Posterior vena cava (tissue), 2 donors: Measurements from ENCODE around the gene ADIPOQ. TPM values are rescaled to one million over a fixed set of nuclear protein-coding genes. Genes with fewer than 3 reads are reported as not detected.
"Not testable (repeated sequence)": the region's sequence is repeated elsewhere in the genome, so short reads cannot be mapped to it uniquely, and the experiment has no call there.

Experiments used
- DNase-seq: peaks from one replicate; pipeline ENCODE4 v3.0.0-alpha.2; 2020; ENCODE audit warnings: low spot score
- intact Hi-C, 2 donors: fragments of 100-400 bp; cut with DNase I; formaldehyde crosslinking; loops; one replicate each; pipeline versions ENCODE4 v1.14.1 to v1.14.2; 2022 to 2023
- long read RNA-seq, 2 donors: library from polyadenylated mRNA; unstranded; transcript quantifications; one replicate each; pipeline ENCODE4 v2.0.0, GENCODE V29; 2020 to 2021
- total RNA-seq, 2 donors: library from RNA; stranded (reverse); fragmentation: NEBNext Ultra II Directional; extraction: Animal tissue kit (Norgen Biotek cat#: 25700); gene quantifications; one replicate each; pipeline ENCODE4 v1.2.1, GENCODE V29; 2021
- donor health status: DM: yes; HTN: yes; CAD: no.
- donor health status: DM: yes; HTN: yes; CAD: no.

Gene ADIPOQ
- 1 to 10 TPM; 1.5 to 1.9 TPM for total RNA-seq
- long read RNA-seq, donor 1, full-length matches to known transcripts, result 1 of 1 reads
- long read RNA-seq, donor 1, partial matches to known transcripts, result 0 of 1 reads
- long read RNA-seq, donor 1, other reads (novel, unspliced or antisense), result 0 of 1 reads
- long read RNA-seq, donor 2, result 0 reads

DNA sequence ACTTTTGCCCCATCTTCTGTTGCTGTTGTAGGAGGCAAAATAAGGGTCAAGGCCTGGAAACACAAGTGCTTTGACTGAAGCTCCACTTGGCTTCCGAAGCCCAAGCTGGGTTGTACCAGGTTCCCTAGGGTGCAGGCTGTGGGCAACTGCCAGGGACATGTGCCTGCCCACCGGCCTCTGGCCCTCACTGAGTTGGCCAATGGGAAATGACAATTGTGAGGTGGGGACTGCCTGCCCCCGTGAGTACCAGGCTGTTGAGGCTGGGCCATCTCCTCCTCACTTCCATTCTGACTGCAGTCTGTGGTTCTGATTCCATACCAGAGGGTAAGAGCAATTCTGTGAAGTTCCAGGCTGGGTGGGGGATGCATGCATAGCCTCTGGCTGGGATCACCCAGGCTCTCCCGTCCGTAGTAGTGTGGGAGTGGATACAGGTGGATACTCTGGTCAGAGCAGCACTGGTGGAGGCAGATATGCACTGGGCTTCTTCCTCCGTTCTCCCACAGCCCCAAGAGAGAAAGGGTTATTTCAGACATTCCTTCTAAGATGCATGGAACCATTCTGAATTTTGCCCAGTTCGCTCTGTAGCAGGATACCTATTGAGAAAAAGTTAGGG is at the start of gene ADIPOQ:
TSS of gene ADIPOQ (plus strand) at position 285 of the 613 bp plus-strand sequence. CDS start 10,349 bp downstream, outside the sequence.
- DNase-seq, result no peak
- intact Hi-C loops, result loop anchor here (10.0 kb wide), 1 partner anchor 322 kb away; no protein-coding TSS in a partner anchor

DNA sequence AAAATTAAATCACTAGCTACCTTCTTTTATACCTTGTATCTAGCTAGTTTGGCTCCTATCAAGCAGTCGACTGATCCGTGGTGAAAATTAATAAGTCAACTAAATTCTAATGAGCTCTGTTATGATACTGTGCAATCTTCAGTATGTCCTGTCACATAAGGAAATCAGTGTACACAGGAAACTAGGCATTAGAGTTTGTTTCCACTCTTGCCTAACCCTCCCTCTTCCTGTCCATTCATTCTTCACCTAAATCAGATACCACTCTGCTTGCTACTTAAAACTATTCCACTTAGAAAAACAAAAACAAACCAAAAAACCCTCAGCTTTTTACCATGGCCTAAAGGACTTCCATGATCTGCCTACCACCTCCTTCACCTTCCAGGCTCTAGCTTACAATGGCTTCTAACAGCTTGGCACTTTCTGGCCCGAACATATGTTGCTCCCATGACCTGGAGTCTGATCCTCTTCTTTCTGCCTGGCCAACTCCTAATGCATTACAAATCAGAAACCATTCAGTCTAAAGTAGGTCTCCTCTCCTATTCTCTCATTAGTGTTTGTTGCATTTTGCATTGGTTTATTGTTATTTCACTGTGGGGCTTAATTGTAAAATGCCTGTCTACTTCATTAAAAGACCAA is 44.2 kb upstream of the ADIPOQ start:
- intact Hi-C loops, result no loop called here
- DNase-seq, result no peak

DNA sequence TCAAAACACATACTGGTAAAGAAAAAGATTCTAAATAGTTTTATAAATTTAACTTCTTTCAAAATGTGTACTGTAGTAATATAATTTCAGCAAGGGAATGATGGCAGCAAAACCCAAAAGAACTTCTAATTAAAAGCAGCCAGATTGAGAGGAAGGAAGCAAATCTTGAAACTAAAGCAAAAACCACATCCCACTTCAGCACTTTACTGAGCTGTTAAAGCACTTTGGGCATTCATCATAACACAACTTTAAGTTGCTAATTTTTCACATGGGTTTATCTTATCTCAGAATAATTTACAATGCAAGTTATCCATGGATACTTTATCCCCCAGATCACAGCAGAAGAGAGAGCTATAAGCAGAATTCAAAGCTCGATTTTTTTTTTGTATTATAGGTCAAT is 42.2 kb upstream of the ADIPOQ start:
- no peak for DNase-seq
- intact Hi-C loops, result no loop called here

DNA sequence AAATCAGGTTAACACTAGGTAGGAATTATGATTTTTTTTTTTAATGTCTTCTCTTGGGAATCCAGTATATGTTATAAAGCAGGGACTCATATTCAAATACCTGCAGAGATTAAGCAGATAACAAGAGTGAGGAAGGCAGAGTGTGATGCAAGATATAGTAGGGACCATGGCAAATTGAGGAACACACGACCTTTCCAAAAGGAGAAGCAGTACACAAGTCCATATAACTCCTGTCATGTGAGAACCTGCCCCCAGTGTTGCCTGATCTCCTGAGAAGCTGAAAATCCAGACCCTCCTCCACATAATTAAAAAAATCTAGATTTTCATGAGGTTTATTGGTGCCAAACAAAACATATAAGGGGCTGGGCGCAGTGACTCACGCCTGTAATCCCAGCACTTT is 39.8 kb upstream of the ADIPOQ start:
- intact Hi-C loops, result no loop called here
- no peak for DNase-seq

DNA sequence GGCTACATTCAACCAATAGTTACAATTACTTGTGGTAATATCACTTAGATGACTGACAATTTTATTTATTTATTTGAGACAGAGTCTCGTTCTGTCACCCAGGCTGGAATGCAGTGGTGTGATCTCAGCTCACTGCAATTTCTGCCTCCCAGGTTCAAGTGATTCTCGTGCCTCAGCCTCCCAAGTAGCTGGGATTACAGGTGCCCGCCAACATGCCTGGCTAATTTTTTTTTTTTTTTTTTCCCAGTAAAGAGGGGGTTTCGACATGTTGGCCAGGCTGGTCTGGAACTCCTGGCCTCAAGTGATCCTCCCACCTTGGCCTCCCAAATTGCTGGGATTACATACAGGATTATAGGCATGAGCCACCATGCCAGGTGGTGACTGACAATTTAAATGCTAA is 39.1 kb upstream of the ADIPOQ start:
- DNase-seq, intact Hi-C loops: not testable (repeated sequence)

DNA sequence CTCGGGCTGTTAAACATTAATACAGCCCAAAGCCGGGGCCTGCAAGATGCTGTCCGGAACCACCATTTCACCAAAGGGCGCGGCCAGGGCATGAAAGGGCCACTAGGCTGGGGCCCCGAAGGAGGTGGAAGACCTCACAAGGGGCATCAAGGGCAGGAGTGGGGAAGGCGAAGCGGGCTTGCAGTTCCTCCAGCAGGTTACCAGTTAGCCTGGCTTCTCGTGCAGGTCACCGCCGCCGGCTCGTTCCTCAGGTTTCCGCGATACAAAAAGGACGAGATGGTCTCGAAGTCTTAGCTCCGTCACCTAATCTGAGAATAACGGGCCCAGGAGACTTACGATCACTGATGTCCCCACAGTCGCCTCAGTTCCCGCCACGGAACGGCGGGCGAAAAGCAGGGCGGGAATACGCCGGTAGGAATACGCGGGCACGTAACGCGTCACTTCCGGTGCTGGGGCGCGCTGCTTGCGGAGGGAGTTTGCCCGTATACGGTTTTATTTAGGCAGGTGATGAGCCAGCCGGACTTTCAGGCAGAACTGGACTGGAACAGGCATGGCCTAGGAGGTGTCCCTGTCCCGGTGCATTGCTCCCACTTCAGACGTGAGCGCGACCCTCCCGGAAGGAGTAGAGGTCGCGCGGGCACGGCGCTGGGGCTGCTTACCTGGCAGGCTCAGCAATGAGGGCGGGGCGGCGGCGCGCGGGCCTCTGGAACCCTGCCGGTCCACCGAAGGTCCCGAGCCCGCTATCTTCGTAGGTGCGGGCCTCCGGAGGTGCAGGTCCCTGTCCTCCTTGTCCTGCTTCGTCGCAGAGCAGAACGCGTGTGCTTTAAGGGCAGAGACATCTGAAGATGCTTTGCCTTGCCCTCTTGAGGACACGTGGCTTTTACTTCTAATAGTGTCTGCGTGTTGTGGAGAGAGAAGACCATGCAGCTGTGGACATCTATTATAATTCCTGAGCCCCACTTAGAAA is 36.1 kb upstream of the ADIPOQ start, which contains the start of gene RFC4:
TSS of gene RFC4 (minus strand) at position 394 of the 967 bp plus-strand sequence. CDS start 1,769 bp downstream, outside the sequence.
- intact Hi-C loops, result loop anchor here in 1 of 2 donors (5.0 kb wide), 1 partner anchor 1644 kb away; no protein-coding TSS in a partner anchor
- peak; percentile 97 for DNase-seq

DNA sequence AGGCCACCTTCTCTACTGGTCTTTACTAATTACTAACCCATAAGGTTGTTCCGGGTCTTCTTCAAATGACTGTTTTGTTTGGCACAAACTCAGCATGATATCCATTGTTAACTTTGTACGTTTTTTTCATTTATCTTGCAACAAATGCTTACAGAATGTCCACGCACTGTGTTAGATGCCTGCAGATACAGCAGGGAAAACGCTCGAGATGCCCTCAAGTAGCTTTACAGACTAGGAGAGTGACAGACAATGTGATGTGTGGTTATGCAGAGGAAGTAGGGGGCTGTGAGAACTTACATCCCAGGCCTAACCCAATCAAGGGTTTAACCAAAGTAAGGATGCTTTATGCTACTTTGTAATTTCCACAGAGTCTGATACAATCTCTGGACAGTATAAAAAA is 35.3 kb upstream of the ADIPOQ start:
- intact Hi-C loops, result loop anchor here in 1 of 2 donors (5.0 kb wide), 1 partner anchor 1645 kb away; no protein-coding TSS in a partner anchor
- no peak for DNase-seq

DNA sequence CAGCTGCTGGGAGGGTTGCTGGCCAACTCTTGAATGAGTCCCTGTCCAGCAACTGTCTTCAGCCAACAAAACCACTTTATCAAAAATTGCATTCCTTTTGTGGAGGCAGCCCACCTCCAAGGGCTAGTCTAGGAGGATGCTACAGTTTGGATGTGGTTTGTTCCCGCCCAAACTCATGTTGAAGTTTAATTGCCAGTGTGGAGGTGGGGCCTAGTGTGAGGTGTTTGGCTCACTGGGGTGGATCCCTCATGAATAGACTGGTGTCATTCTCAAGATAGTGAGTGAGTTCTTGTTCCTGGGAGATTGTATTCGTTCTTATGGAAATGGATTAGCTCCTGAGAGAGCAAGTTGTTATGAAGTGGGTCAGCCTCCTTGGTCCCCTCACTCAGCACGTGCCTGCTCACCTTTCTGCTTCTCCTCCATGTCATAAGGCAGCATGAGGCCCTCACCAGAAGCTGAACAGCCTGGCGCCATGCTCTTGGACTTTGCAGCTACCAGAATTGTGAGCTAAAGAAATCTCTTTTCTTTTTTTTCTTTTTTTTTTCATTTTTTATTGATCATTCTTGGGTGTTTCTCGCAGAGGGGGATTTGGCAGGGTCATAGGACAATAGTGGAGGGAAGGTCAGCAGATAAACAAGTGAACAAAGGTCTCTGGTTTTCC is 32.0 kb upstream of the ADIPOQ start:
- DNase-seq, result no peak
- intact Hi-C loops, result no loop called here

DNA sequence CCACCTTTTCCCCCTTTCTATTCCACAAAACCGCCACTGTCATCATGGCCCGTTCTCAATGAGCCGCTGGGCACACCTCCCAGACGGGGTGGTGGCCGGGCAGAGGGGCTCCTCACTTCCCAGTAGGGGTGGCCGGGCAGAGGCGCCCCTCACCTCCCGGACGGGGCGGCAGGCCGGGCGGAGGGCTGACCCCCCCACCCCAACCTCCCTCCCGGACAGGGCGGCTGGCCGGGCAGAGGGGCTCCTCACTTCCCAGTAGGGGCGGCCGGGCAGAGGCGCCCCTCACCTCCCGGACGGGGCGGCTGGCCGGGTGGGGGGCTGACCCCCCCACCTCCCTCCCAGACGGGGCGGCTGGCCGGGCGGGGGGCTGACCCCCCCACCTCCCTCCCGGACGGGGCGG is 31.2 kb upstream of the ADIPOQ start:
- DNase-seq, intact Hi-C loops: not testable (repeated sequence)

DNA sequence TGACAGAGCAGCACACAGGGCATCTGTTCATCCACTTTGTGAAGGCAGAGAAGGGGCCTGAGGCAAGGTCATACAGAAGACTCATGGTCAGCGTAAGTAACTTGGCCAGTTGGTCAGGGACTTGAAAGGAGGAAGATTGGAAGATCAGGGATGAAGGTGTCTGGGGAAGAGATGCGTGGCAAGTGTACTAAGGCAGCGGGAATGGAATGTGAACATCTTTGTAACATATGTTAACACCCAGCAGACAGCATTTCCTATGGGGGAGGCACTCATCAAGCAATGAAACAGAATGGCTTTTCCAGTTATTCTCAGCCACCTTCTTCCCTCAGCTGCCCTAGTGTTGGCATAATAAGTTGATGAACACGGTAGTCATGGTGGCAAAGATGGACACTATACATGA is 28.4 kb upstream of the ADIPOQ start:
- intact Hi-C loops, result no loop called here

DNA sequence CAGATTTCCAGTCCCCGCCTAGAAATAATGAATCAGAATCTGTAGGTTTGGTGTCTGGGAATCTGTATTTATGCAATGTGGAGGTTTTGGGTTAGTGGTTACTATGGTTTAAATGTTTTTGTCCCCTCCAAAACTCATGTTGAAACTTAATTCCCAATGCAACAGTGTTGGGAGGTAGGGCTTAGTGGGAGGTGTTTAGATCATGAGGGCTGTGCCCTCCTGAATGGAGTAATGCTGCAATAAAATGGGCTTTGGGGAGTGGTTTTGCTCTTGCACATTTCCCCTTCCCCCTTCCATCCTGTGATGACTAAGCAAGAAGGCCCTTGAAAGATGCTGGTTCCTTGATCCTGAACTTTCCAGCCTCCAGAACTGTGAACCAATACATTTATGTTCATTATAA is 27.1 kb upstream of the ADIPOQ start:
- DNase-seq, result no peak
- intact Hi-C loops, result loop anchor here in 1 of 2 donors (5.0 kb wide), 1 partner anchor 198 kb away; no protein-coding TSS in a partner anchor

More for the DNA sequence above, 28.4 kb upstream of the ADIPOQ start:
- no peak for DNase-seq

DNA sequence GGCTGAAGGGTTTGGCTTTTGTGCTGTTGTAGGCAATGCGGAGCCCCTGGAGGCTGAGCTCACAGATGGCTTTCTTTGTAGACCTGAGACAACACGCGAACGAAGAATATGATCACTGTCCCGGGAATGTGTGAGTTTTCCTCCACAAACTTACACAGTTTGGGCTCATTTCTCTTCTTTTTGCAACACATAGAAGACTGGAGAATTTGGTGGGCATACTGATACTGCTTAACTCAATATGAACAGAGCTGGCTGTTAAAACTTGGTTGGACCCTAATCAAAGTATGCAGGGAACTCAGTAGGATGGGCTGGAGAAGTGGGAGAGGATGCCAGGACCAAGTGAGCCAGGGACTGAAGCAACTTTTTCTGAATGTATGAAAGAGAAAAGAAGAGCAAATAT is 24.0 kb upstream of the ADIPOQ start:
- DNase-seq, result no peak
- intact Hi-C loops, result loop anchor here in 1 of 2 donors (5.0 kb wide), 1 partner anchor 201 kb away; no protein-coding TSS in a partner anchor

DNA sequence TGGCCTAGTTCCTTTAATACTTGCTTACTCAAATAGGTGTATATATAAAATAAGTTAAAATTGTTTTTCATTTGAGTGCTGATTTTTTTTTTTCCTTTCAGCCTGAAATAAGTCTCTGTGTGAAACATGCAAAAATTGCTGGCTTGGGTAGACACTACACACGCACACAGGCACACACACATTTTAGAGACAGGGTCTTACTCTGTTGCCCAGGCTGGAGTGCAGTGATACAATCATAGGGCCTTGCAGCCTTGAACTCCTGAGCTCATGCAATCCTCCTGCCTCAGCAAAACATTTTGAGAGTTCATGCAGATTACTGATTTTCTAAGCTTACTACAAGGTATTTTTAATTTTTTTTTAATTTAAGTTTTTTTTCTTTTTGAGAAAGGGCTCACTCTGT is 23.6 kb upstream of the ADIPOQ start:
- intact Hi-C loops, result loop anchor here in 1 of 2 donors (5.0 kb wide), 1 partner anchor 202 kb away; no protein-coding TSS in a partner anchor

DNA sequence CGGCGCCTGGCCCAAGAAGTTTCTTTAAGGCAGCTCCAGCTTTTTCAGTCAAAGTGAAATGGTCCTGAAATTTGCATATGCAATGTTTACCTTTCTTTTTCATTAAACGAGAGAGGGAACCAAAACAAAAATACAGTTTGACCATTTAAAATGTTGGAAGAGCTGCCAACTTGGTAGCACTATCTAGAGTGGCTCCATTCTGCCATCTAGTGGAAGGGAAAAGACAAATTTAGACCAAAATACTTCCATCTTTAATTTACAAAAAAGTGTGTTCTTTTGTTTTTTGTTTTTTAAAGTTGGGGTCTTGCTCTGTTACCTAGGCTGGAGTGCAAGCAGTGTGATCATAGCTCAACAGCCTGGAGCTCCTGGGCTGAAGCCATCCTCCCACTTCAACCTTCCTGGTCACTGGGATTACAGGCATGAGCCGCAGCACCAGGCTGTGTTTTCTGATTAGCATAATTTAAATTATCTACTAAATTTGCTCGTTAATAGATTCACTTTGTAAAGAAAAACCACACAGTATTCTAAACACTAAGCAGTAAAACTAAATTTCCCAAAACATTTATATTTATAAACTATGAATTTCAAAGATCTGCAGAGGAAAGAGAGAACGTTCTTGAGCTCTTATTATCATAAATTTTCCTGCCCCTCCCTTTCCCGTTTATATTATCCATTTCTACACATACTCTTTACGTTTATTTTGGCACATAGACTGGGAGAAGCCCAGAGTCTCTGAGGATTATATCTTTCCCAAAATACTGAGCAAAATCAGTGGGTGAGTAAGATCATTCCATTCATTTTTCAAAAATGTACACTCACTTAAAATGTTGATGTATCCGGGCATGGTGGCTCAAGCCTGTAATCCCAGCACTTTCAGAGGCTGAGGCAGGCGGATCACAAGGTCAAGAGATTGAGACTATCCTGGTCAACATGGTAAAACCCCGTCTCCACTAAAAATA is 20.8 kb upstream of the ADIPOQ start:
- intact Hi-C loops, result loop anchor here in 1 of 2 donors (10.0 kb wide), 1 partner anchor 207 kb away; the partner anchor contains the start of gene AHSG
- no peak for DNase-seq

More for the DNA sequence above, 23.6 kb upstream of the ADIPOQ start:
- DNase-seq, result no peak

DNA sequence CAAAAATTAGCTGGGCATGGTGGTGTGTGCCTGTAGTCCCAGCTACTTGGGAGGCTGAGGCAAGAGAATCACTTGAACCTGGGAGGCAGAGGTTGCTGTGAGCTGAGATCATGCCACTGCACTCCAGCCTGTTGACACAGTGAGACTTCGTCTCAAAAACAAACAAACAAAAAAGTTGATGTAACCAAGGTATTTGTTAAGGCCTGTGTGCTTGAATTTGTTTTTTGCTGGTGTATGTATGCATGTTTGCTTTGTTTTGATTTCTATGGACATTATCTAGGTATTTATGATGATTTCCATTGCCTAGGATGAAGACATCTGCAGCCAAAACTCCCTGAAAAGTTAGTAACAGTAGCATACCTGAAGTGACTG is 20.1 kb upstream of the ADIPOQ start:
- DNase-seq, result not testable (repeated sequence)
- intact Hi-C loops, result loop anchor here in 1 of 2 donors (10.0 kb wide), 1 partner anchor 208 kb away; the partner anchor contains the start of gene AHSG

DNA sequence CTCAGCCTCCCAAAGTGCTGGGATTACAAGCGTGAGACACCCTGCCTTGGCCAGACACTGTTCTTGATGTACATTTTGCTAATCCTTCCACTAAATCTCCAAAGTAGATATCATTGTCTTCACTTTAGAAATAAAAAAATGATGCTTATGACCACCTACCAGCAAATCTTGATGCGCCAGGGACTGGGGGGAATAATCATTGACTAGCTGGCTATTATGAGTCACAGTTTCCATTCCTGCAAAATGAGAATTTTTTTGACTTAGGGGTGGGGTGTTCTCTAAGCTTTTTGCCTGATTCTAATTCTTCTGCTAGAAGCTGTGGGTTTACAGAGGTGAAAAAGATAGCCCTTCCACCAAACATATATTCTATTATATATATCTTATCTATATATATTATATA is 19.1 kb upstream of the ADIPOQ start:
- DNase-seq, result no peak
- intact Hi-C loops, result loop anchor here in 1 of 2 donors (10.0 kb wide), 1 partner anchor 209 kb away; the partner anchor contains the start of gene AHSG
